Cerebellar nuclear complex (tissue), 1 donor: ENCODE measurements around the gene GPLD1.
"Not testable (repeated sequence)": the region's sequence is repeated elsewhere in the genome, so short reads cannot be mapped to it uniquely, and the experiment has no call there.

Experiments
- DNase-seq, 2 experiments: peaks; one replicate each; lab custom pipeline; 2025; lab: John Stamatoyannopoulos, UW

GPLD1 gene

DNA sequence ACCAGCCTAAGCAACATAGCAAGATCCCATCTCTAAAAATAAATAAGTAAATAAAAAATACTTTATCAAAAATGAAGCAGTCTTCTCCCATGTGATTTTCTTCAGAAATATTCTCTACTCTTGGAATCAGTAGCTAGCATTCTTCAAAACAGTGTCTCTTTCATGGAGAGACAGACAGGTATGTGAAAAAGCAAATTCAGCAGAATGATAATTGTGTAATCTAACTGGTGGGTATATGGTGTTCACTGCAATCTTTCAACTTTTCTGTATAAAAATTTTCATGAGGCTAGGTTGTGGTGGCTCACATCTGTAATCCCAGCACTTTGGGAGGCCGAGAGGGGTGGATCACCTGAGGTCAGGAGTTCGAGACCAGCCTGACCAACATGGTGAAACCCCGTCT, 78.8 kb downstream of the GPLD1 start:
- no peak for DNase-seq

DNA sequence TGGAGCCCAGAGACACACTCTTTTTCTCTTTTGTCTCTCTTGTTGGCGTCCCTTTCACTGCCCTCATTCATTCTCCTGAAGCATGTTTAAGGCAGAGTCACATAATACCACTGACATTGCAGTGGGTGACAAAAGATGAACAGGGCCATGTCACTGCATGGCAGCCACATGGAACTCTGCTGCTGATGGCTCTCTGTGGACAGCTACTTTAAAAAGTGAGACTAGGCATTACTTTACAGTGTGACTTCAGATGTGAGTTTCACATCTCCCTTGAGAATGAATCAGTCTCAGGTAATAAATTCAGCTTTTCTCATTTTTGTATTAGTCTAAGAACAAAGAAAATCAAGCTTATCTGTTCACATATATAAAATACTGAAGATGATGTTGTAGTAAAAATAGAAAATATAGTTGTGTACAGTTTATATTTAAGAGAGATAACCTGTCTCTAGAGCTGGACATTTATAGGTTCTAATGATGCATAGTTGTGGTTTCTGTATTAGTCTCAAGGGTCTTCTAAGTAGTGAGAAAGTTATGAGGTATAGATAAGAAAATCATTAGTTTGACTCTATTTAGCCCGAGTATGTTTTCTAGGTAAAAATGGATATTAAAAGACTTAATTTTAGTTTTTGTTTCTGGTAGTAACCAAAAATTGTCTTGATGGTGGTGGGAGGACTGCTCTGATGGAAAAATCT, 80.5 kb downstream of the GPLD1 start:
- DNase-seq, result no peak

DNA sequence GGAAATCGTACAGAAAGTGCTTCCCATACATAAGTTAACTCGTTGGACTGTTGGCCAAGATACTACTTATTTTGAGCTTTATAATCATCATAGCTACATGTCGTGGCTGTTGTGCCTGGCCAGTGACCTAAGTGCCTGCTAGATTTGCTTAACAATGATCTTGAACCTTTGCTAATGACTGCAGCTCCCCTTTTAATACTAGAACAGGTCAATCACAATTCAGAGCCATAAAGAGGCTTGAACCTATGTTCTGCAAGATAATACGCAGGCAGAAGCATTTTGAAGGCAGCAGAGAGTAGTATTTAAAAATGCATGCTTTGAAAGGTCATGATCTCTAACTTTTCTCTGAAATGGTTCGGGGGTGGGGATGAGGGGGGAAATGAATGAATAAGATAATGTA, 84.1 kb downstream of the GPLD1 start:
- DNase-seq, result no peak

DNA sequence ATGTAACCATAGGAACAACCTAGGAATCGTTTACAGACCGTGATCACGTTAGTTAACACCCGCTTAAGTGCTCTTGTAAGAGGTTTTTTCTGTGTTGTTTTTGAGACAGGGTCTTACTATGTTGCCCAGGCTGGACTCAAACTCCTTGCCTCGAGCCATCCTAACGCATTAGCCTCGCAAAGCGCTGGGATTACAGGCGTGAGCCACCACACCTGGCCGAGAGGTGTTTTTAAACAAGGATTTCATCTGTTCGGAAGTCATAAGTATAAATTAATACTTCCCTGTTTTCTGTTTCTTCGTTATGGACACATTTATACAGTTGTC, 85.9 kb downstream of the GPLD1 start:
- DNase-seq, result no peak

DNA sequence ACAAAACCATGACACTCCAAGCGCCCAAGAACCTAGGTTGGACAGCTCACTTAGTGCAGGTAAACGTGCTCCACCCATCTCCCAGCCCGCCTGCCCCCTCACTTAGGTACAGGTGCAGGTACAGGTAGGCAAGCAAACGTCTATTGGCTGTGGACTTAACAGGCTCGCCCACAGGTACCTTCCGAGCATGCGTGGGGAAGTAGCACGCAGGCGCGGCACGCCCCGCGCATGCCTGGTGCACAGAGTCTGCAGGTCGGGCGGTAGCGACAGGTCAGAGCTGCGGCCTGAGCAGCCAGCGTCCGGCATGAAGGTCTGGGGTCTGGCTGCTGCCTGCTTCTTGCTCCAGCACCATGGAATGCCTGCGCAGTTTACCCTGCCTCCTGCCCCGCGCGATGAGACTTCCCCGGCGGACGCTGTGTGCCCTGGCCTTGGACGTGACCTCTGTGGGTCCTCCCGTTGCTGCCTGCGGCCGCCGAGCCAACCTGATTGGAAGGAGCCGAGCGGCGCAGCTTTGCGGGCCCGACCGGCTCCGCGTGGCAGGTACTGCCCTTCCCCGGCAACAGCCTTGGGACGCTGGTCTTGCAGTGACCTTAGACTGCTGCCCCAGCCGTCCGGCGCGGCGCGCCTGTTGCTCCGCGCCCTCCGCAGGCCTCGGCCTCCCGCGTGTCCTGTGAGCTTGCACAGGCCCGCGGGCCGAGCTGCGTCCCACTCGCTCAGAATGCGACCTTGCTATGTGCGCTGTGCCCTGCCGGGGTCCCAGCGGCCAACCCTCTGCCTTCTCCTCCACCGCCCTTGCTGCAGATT, 86.5 kb downstream of the GPLD1 start, which contains the start of gene MRS2:
MRS2 (plus strand) TSS at position 240 of the 804 bp plus-strand sequence; CDS start at position 351, 111 bp downstream.
- peak; percentile 30 to 69 for DNase-seq

DNA sequence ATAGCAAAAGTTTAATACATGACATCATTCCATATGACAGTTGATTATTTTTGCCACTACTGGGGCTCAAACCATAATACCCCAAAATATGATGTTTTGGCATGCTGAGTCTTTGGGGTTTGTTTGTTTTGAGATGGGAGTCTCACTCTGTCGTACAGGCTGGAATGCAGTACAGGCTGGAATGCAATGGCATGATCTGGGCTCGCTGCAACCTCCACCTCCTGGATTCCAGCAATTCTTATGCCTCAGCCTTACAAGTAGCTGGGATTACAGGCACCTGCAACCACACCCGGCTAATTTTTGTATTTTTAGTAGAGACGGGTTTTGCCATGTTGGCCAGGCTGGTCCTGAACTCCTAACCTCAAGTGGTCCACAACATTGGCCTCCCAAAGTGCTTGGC, 87.9 kb downstream of the GPLD1 start:
- no peak for DNase-seq

DNA sequence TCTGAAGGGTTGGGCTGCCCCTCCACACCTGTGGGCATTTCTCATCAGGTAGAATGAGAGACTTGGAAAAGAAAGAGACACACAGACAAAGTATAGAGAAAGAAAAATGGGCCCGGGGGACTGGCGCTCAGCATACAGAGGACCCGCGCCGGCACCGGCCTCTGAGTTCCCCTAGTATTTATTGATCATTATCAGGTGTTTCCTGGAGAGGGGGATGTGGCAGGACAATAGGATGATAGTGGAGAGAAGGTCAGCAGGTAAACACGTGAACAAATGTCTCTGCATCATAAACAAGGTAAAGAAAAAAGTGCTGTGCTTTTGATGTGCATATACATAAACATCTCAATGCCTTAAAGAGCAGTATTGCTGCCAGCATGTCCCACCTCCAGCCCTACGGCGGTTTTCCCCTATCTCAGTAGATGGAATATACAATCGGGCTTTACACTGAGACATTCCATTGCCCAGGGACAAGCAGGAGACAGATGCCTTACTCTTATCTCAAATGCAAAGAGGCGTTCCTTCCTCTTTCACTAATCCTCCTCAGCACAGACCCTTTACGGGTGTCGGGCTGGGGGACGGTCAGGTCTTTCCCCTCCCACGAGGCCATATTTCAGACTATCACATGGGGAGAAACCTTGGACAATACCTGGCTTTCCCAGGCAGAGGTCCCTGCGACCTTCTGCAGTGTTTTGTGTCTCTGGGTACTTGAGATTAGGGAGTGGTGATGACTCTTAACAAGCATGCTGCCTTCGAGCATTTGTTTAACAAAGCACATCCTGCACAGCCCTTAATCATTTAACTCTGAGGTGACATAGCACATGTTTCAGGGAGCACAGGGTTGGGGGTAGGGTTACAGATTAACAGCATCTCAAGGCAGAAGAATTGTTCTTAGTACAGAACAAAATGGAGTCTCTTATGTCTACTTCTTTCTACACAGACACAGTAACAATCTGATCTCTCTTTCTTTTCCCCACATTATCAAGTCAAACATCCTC, 89.0 kb downstream of the GPLD1 start:
- DNase-seq, result not testable (repeated sequence)

DNA sequence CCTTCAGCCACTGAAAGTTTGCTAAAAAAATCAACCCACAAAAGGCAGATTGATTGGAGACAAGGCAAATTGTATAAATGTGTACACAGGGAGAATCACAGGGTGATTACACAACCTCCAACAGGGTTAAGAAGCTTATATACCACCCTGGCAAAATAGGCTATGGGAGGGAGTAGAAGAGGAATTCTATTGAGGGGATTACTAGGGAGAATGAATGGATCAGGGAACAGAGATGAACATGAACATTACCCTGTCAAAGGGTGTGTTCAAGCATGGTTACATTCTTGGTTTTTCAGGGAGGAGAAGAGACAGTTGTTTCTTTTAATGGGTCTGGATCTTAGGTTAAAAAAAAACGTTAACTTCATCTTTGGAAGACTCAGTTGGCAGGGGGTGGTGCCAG, 91.7 kb downstream of the GPLD1 start:
- DNase-seq, result no peak

DNA sequence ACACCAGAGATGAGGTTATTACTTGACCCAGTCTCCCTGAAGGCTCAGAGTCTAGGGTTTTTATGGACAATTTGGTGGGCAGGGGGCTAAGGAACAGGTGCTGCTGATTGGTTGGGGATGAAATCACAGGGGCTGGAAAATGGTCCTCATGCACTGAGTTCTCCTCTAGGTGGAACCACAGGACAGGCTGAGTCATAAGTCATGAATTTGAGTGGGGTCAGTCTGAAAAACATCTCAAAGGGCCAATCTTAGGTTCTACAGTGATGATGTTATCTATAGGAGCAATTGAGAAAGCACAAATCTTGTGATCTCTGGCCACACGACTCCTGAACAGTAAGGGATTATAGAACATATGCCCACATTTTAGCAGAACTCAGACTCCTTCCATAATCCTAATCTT, 92.6 kb downstream of the GPLD1 start:
- no peak for DNase-seq

DNA sequence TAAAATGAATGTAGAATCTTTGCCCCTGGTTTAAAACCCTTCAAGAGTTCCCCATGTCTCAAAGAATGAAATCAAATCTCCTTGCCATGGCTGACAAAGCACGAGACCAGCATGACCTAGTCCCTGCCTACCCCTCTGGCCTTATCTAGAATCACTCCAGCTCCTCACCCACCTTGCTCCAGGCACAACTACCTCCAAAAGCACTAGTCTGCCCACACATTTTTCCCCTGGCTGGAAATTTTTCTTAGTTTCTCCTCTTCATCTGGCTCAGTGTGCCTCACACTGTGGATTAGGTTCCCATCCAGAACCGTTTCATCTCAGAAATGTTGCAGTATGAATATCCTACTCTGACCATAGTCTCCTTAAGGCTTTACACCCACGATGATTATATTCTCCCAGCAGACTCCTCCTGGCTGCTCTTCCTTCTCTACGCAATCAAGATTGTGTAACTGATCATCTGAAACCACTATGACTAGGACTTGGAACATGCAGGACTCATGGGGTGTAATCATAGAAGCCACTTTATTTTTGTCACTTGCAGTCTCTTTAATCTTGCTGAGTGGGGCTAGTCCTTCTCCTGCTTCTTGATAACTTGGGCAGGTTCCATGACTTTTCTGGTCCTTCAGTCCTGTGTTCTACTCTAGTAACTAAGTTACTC, 94.5 kb downstream of the GPLD1 start:
- DNase-seq, result no peak

DNA sequence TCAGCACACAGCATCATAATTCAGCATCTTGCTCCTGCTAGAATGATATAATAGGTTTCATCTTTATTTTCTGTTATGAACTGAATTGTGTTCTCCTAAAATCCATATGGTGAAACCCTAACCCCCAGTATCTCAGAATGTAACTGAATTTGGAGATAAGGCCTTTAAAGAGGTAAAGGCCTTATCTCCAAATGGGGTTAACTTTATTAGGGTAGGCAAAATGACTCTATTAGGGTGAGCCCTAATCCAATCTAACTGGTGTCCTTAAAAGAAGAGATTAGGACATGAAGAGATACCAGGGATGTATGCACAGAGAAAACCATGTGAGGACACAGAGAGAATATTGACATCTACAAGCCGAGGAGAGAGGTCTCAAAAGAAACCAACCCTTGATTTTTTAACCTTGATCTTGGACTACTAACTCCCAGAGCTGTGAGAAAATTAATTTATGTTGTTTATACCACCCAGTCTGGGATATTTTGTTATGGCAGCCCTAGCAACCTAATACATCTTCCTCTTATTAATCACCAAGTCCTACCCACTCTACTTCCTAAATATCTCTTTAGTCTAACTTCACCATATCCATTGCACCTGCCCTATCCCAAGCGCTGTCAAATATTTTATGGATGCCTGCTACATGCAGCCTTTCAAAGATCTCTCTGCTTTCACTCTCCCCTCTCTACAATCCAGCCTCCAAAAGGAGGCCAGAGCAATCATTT, 95.2 kb downstream of the GPLD1 start:
- DNase-seq, result no peak

DNA sequence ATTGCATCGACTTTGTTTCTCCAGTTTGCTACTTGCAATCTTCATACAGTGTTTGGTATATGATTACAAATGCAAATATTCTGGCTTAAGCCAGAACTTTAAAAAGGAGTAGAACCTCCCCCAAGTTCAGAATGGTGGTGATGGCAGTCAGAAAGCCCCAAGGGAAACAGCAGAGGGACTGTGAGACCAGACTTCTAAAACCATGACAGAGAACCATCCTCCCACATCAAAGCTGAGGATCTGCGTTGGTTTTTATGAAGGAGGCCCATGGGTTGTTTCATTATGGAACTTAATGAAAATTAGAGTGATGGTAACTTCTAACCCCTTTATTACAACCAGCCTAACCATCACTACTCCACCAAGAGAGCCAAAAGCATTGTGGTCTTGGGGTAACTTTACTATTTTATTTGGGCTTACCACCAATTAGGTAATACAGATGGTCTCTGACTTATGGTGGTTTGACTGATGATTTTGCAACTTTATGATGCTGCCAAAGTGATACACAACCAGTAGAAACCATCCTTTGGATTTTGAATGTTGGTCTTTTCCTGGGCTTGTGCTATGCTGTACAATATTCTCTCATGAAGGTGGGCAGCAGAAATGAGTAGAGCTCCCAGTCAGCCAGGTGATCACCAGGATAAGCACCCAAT, 97.5 kb downstream of the GPLD1 start:
- no peak for DNase-seq

DNA sequence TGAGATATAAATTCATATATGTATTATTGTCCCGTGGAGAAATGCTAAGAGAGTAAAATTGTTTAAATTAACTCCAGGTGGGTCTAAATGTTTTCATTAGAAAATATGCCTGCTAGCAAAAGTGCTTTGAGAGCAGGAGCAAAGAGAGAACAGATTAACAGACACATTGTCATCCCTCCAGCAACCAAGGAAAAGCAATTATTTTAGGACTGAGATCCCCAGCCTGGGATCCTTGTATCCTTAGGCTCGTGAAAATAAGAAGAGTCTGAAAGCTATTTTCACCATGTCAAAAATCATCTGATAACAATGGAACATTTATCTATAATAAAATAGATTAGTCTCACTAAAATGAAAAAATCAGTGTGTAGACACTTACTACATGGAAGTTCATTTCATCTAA, 98.2 kb downstream of the GPLD1 start:
- no peak for DNase-seq

DNA sequence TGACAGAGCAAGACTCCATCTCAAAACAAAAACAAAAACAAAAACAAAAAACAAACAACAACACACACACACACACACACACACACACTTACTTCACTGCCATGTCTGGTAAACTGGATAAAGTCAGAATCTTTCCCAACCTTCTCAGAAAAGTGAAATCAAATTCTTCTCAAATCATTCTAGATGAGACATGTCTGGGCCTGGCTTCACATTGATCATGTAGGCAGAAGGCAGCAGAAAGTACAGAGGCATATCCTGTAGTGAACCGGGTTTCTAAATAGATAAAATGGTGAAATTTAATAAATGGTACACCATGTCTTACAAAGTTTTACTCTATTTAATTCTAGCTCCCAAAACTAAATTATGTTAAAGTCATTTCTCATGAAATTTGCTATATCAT, 101.6 kb downstream of the GPLD1 start:
- DNase-seq, result no peak

DNA sequence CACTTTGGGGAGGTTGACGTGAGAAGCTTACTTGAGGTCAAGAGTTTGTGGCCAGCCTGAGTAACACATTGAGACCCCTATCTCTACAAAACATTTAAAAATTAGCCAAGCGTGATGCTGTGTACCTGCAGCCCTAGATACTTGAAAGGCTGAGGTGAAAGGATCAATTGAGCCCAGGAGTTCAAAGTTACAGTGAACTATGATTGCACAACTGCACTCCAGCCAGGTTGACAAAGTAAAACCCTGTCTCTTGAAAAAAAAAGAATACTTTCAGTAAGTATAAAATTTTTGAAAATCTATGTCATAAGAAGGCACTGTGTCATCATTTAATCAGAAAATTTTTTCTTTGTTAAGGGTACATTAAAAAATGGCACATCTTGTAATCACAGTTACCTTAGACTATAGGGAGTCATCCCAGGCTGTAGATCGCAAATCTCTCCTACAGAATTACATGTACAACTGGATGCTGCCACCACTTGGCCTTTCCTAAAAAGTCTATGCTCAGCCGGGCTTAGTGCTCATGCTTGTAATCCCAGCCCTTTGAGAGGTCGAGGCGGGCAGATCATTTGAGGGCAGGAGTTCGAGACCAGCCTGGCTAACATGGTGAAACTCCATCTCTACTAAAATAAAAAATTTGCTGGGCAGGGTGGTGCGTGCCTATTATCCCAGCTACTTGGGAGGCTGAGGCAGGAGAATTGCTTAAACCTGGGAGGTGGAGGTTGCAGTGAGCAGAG, 103.7 kb downstream of the GPLD1 start:
- no peak for DNase-seq

DNA sequence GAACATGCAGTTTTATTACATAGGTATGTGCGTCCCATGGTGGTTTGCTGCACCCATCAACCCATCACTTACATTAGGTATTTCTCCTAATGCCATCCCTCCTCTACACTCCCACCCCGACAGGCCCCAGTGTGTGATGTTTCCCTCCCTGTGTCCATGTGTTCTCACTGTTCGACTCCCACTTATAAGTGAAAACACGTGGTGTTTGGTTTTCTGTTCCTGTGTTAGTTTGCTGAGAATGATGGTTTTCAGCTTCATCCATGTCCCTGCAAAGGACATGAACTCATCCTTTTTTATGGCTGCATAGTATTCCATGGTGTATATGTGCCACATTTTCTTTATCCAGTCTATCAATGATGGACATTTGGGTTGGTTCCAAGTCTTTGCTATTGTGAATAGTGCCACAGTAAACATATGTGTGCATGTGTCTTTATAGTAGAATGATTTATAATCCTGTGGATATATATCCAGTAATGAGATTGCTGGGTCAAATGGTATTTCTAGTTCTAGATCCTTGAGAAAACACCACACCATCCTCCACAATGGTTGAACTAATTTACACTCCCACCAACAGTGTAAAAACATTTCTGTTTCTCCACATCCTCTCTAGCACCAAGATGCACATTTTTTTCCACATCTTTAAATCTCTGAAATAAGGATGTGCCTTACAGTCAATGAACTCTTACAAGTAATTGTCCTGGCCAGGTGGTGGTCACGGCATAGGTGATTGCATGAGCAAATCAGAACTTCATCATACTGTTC, 104.8 kb downstream of the GPLD1 start:
- DNase-seq, result not testable (repeated sequence)

DNA sequence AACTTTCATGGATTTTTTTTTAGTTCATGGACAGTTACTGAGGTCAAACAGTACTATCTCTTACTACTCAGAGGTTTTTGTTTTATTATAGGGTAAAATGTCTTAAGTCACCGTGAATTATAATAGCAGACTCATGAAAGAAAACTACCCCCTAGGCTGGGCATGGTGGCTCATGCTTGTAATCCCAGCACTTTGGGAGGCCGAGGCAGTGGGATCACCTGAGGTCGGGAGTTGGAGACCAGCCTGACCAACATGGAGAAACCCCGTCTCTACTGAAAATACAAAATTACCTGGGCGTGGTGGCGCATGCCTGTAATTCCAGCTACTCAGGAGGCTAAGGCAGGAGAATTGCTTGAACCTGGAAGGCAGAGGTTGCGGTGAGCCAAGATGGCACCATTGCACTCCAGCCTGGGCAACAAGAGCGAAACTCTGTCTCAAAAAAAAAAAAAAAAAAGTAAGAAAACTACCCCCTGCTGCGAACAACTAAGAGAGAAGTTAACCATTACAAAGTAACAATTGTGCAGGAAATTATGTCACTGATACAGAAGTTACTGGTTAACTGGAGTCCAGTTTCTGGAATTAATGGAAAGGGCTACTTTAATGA, 106.4 kb downstream of the GPLD1 start:
- DNase-seq, result not testable (repeated sequence)

DNA sequence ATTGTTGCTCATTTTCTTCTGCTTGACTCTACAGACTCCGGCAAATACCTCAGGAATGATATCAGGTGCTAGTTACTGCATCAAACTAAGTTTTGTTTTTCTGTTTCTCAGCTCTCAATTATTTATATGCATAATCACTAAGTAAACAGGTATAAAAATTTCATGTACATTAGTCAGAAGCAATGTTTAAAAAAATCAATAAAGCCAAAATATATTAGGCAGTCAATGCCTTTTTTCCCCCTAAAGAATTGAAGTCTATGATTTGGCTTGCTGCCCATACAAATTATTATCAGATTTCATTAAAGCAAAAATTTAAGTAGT, 107.2 kb downstream of the GPLD1 start:
- no peak for DNase-seq
